A549 (cell line): ENCODE measurements around the gene ZBTB20. TPM values are rescaled to one million over a fixed set of nuclear protein-coding genes. Genes with fewer than 3 reads are reported as not detected.

Experiments used
- ATAC-seq, 2 experiments: fragments of 200-7000 bp in 1 of 2; fragments of >200 bp in 1 of 2; cut with Nextera tagmentation in 1 of 2; cut with Tn5 transposase in 1 of 2; 3 replicates each; pipeline versions ENCODE4 v1.8.0 to v1.9.1; 2018 to 2020; ENCODE audit warnings: mild to moderate bottlenecking in 1 of 2, moderate library complexity in 1 of 2
- CTCF ChIA-PET: fragments of 300-600 bp; sonication (Branson Sonifier 250); formaldehyde crosslinking; extraction: SDS; loops from one replicate; lab custom pipeline; 2021; ENCODE audit warnings: antibody characterized with exemption, inconsistent platforms; lab: Yijun Ruan, JAX
- POLR2A ChIA-PET: fragments of 350-600 bp; formaldehyde crosslinking; extraction: SDS; loops from one replicate; lab custom pipeline; 2021; ENCODE audit warnings: antibody characterized with exemption, inconsistent platforms; lab: Yijun Ruan, JAX
- DNase-seq, 2 experiments: peaks; one replicate each; pipeline versions ENCODE4 v3.0.0 to v3.0.0-alpha.2; 2011 to 2016; ENCODE audit warnings: low read depth in 1 of 2, low spot score in 1 of 2
- FAIRE-seq: peaks from 2 replicates; lab custom pipeline; 2011; peaks lifted over from hg19 to GRCh38; lab: Jason Lieb, UNC
- H3K27ac ChIP-seq, 2 experiments: fragments of >200 bp; sonication (Bioruptor Twin); formaldehyde crosslinking; 3 replicates each; pipeline ENCODE4 v1.5.1; 2016 to 2017
- H3K4me1 ChIP-seq: fragments of >200 bp; sonication (Bioruptor Twin); formaldehyde crosslinking; 3 replicates; pipeline ENCODE4 v1.6.1; 2016
- H3K4me2 ChIP-seq: fragments of >200 bp; sonication (Bioruptor Twin); formaldehyde crosslinking; 3 replicates; pipeline ENCODE4 v1.6.1; 2016
- H3K4me3 ChIP-seq: fragments of >200 bp; sonication (Bioruptor Twin); formaldehyde crosslinking; 3 replicates; pipeline ENCODE4 v1.5.1; 2016
- H3K9me3 ChIP-seq: fragments of >200 bp; sonication (Bioruptor Twin); formaldehyde crosslinking; 3 replicates; pipeline ENCODE4 v1.6.1; 2016
- CEBPB ChIP-seq, 2 experiments: fragments of >200 bp in 1 of 2; sonication (Bioruptor Twin) in 1 of 2; formaldehyde crosslinking in 1 of 2; IDR thresholded peaks; 2 replicates each; pipeline ENCODE4 v1.6.1; 2012 to 2016
- CHD2 ChIP-seq: fragments of 150-350 bp; IDR thresholded peaks from 2 replicates; pipeline ENCODE4 v1.6.1; 2014; ENCODE audit warnings: low read length; ENCODE audit not compliant: partially characterized antibody
- CHD4 ChIP-seq: fragments of 200-600 bp; sonication (generic); IDR thresholded peaks from 2 replicates; pipeline ENCODE4 v1.6.1; 2016; ENCODE audit warnings: antibody characterized with exemption, mild to moderate bottlenecking, borderline replicate concordance
- ELK1 ChIP-seq: fragments of 150-350 bp; IDR thresholded peaks from 2 replicates; pipeline ENCODE4 v1.6.1; 2014; ENCODE audit warnings: low read depth, mild to moderate bottlenecking, low read length
- FOXS1 ChIP-seq: fragments of 250-450 bp; sonication (Bioruptor Pico); IDR thresholded peaks from 2 replicates; pipeline ENCODE4 v1.5.0; 2020; ENCODE audit warnings: mild to moderate bottlenecking, moderate library complexity
- GATA3 ChIP-seq: IDR thresholded peaks from 2 replicates; pipeline ENCODE4 v1.6.1; 2012; ENCODE audit warnings: borderline replicate concordance
- HDAC2 ChIP-seq: fragments of 200-600 bp; sonication (generic); IDR thresholded peaks from 2 replicates; pipeline ENCODE4 v1.6.1; 2016
- HES2 ChIP-seq: fragments of >200 bp; sonication (Bioruptor Twin); formaldehyde crosslinking; IDR thresholded peaks from 2 replicates; pipeline ENCODE4 v1.6.1; 2016
- HEYL ChIP-seq: fragments of 250-450 bp; sonication (Bioruptor Pico); IDR thresholded peaks from 2 replicates; pipeline ENCODE4 v1.8.0; 2021; ENCODE audit warnings: mild to moderate bottlenecking, moderate library complexity
- HMGXB4 ChIP-seq: fragments of 250-450 bp; sonication (Bioruptor Pico); IDR thresholded peaks from 2 replicates; pipeline ENCODE4 v1.5.0; 2021; ENCODE audit warnings: mild to moderate bottlenecking, moderate library complexity, borderline replicate concordance
- HOXB13 ChIP-seq: fragments of 250-450 bp; sonication (Bioruptor Pico); IDR thresholded peaks from 2 replicates; pipeline ENCODE4 v1.5.0; 2020; ENCODE audit warnings: low read depth, mild to moderate bottlenecking, moderate library complexity
- JUNB ChIP-seq: fragments of >200 bp; sonication (Bioruptor Twin); formaldehyde crosslinking; IDR thresholded peaks from 2 replicates; pipeline ENCODE4 v1.6.1; 2016
- KDM1A ChIP-seq: fragments of 200-600 bp; sonication (generic); IDR thresholded peaks from 2 replicates; pipeline ENCODE4 v1.6.1; 2016; ENCODE audit warnings: low read depth, mild to moderate bottlenecking
- KDM5A ChIP-seq: fragments of 200-600 bp; sonication (generic); IDR thresholded peaks from 2 replicates; pipeline ENCODE4 v1.6.1; 2016; ENCODE audit warnings: antibody characterized with exemption, mild to moderate bottlenecking
- MAFK ChIP-seq: fragments of 450-650 bp; IDR thresholded peaks from 2 replicates; pipeline ENCODE4 v1.6.1; 2014; ENCODE audit not compliant: partially characterized antibody
- MAX ChIP-seq: IDR thresholded peaks from 2 replicates; pipeline ENCODE4 v1.6.1; 2012
- POLR2AphosphoS2 ChIP-seq: conservative IDR thresholded peaks from 2 replicates; pipeline ENCODE4 v1.6.1; 2012; ENCODE audit warnings: low read length, improper control_type of control experiment, inconsistent platforms
- RAD21 ChIP-seq, 2 experiments: fragments of >200 bp in 1 of 2; sonication (Bioruptor Twin) in 1 of 2; formaldehyde crosslinking in 1 of 2; IDR thresholded peaks in 1 of 2; conservative IDR thresholded peaks in 1 of 2; 2 replicates in 1 of 2; 3 replicates in 1 of 2; pipeline ENCODE4 v1.6.1; 2012 to 2018; ENCODE audit warnings: inconsistent platforms in 1 of 2
- RCOR1 ChIP-seq: fragments of 150-350 bp; IDR thresholded peaks from 2 replicates; pipeline ENCODE4 v1.6.1; 2014; ENCODE audit warnings: antibody characterized with exemption, low read length, low read depth
- RFX5 ChIP-seq: fragments of 450-650 bp; IDR thresholded peaks from 2 replicates; pipeline ENCODE4 v1.7.1; 2014; ENCODE audit warnings: antibody characterized with exemption, mild to moderate bottlenecking, moderate library complexity
- SMC3 ChIP-seq: fragments of >200 bp; sonication (Bioruptor Twin); formaldehyde crosslinking; IDR thresholded peaks from 3 replicates; pipeline ENCODE4 v1.6.1; 2018; ENCODE audit warnings: inconsistent platforms
- TFCP2L1 ChIP-seq: fragments of 250-450 bp; sonication (Bioruptor Pico); IDR thresholded peaks from 2 replicates; pipeline ENCODE4 v1.5.0; 2021; ENCODE audit warnings: mild to moderate bottlenecking
- ZC3H11A ChIP-seq: fragments of 450-650 bp; IDR thresholded peaks from 2 replicates; pipeline ENCODE4 v1.6.1; 2014; ENCODE audit warnings: antibody characterized with exemption, mild to moderate bottlenecking
- ZFP36 ChIP-seq: fragments of 450-650 bp; IDR thresholded peaks from 2 replicates; pipeline ENCODE4 v1.6.1; 2014; ENCODE audit warnings: borderline replicate concordance; ENCODE audit not compliant: partially characterized antibody
- ZNF302 ChIP-seq: fragments of 250-450 bp; sonication (Bioruptor Pico); IDR thresholded peaks from 2 replicates; pipeline ENCODE4 v1.9.0; 2021; ENCODE audit warnings: inconsistent platforms, mild to moderate bottlenecking, moderate library complexity
- WGBS: methylation state at CpG from one replicate; pipeline ENCODE4 v1.1.6; 2017; ENCODE audit errors: missing lambda C conversion rate; 5-methylcytosine and 5-hydroxymethylcytosine counted together
- polyA plus RNA-seq, 4 experiments: library from polyadenylated mRNA; depleted of rRNA in 3 of 4; stranded (reverse); fragments of >200 nt; fragmentation: RNase III in 1 of 4; extraction: RNeasy Plus Mini Kit Qiagen cat#74134 plus additional on column Dnase treatment in 1 of 4; gene quantifications; 2 replicates in 3 of 4; 3 replicates in 1 of 4; pipeline ENCODE4 v1.2.3, GENCODE V29; 2011 to 2017
- TF ChIP-seq, protein P1 (sequence below): fragments of 200-600 bp; sonication (generic); IDR thresholded peaks from 2 replicates; pipeline ENCODE4 v1.6.1; 2016; ENCODE audit warnings: antibody characterized with exemption, mild to moderate bottlenecking, moderate library complexity
- TF ChIP-seq, protein P2 (sequence below): fragments of >200 bp; sonication (Bioruptor Twin); formaldehyde crosslinking; IDR thresholded peaks from 3 replicates; pipeline ENCODE4 v1.6.1; 2016

The ZBTB20 gene
- polyA plus RNA-seq, 2 of the 4 experiments (the other 2 are of a cell fraction), result 0.85 to 5.0 TPM

DNA sequence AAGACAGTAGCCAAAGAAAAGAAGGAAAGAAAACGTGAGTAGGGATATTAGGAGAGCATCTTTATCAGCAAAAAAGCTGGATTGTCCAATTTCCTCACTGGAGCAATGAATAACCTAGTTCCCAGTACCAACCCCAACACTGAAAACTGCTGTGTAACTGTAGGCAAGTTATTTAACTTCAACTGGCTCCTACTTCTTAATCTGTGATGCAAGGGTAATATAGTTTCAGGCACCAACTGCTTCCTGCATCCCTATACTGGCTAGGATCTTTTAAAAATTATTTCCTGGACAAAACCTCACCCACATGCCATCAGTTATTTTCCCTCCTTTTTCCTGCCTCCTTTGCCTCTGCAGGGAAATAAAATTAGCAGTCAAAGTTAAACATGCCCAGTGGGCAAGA, 59.6 kb downstream of the ZBTB20 start:
- WGBS, result 39% methylated on average over 1 of the region's 1 CpG
- H3K4me3 ChIP-seq, result no peak overlapping the region
- no peak overlapping the region for H3K27ac ChIP-seq
- no peak overlapping the region for H3K4me2 ChIP-seq
- FAIRE-seq (no peak), DNase-seq (no peak), ATAC-seq (no peak)
- TF ChIP-seq KDM5A, result no peak
- no peak for TF ChIP-seq CEBPB (IDR thresholded peaks at IDR 0.05)
- TF ChIP-seq MAFK, result no peak
- TF ChIP-seq RFX5, result no peak
- no peak for TF ChIP-seq FOXS1 (CRISPR knock-in tag)
- no peak for TF ChIP-seq POLR2AphosphoS2
- TF ChIP-seq HEYL (CRISPR knock-in tag), result no peak
- TF ChIP-seq KDM1A, result no peak
- no peak for TF ChIP-seq HDAC2
- no peak for TF ChIP-seq HOXB13 (CRISPR knock-in tag)
- no peak for TF ChIP-seq RCOR1
- no peak for TF ChIP-seq GATA3
- no peak for TF ChIP-seq RAD21 (conservative IDR thresholded peaks at IDR 0.05 in 1 of 2, IDR thresholded peaks at IDR 0.05 in 1 of 2)
- no peak for TF ChIP-seq MAX
- TF ChIP-seq ZNF302, result no peak
- TF ChIP-seq CHD4, result no peak
- TF ChIP-seq, protein P1, sequence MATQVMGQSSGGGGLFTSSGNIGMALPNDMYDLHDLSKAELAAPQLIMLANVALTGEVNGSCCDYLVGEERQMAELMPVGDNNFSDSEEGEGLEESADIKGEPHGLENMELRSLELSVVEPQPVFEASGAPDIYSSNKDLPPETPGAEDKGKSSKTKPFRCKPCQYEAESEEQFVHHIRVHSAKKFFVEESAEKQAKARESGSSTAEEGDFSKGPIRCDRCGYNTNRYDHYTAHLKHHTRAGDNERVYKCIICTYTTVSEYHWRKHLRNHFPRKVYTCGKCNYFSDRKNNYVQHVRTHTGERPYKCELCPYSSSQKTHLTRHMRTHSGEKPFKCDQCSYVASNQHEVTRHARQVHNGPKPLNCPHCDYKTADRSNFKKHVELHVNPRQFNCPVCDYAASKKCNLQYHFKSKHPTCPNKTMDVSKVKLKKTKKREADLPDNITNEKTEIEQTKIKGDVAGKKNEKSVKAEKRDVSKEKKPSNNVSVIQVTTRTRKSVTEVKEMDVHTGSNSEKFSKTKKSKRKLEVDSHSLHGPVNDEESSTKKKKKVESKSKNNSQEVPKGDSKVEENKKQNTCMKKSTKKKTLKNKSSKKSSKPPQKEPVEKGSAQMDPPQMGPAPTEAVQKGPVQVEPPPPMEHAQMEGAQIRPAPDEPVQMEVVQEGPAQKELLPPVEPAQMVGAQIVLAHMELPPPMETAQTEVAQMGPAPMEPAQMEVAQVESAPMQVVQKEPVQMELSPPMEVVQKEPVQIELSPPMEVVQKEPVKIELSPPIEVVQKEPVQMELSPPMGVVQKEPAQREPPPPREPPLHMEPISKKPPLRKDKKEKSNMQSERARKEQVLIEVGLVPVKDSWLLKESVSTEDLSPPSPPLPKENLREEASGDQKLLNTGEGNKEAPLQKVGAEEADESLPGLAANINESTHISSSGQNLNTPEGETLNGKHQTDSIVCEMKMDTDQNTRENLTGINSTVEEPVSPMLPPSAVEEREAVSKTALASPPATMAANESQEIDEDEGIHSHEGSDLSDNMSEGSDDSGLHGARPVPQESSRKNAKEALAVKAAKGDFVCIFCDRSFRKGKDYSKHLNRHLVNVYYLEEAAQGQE, result no peak
- no peaks in the 10 kb centered on the region for H3K4me1 ChIP-seq
- no peaks in the 10 kb centered on the region for H3K9me3 ChIP-seq
- ChIA-PET POLR2A (no interaction called here), CTCF (interaction anchor here (0.7 to 1.0 kb wide), 2 partner anchors 9 to 59 kb away, joined by 3 read pairs; no protein-coding TSS in a partner anchor)

GRCh38 chr3:115086344-115086743, 60.7 kb downstream of the ZBTB20 start:
- no peak overlapping the region for H3K27ac ChIP-seq
- ChIA-PET POLR2A (no interaction called here), CTCF (no interaction called here)
- TF ChIP-seq, protein P2, sequence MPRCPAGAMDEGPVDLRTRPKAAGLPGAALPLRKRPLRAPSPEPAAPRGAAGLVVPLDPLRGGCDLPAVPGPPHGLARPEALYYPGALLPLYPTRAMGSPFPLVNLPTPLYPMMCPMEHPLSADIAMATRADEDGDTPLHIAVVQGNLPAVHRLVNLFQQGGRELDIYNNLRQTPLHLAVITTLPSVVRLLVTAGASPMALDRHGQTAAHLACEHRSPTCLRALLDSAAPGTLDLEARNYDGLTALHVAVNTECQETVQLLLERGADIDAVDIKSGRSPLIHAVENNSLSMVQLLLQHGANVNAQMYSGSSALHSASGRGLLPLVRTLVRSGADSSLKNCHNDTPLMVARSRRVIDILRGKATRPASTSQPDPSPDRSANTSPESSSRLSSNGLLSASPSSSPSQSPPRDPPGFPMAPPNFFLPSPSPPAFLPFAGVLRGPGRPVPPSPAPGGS, result no peak
- TF ChIP-seq ZC3H11A (no peak), ELK1 (no peak), HOXB13 (CRISPR knock-in tag) (no peak), MAFK (no peak), MAX (no peak), HMGXB4 (no peak), JUNB (no peak), SMC3 (no peak), HES2 (no peak), HEYL (CRISPR knock-in tag) (no peak), TFCP2L1 (no peak), ZFP36 (no peak), ZNF302 (no peak), CHD2 (no peak), RCOR1 (no peak)
- no peaks in the 10 kb centered on the region for H3K9me3 ChIP-seq
- 95% methylated on average over 2 of the region's 2 CpGs for WGBS
- no peak for FAIRE-seq
- H3K4me3 ChIP-seq, result no peak overlapping the region
- no peak for DNase-seq
- no peak for ATAC-seq
- no peak overlapping the region for H3K4me2 ChIP-seq
- H3K4me1 ChIP-seq, result no peaks in the 10 kb centered on the region
